Cardiac fibroblast (primary cell): Measurements from ENCODE around the gene RGS18.
"Not testable (repeated sequence)": the region's sequence is repeated elsewhere in the genome, so short reads cannot be mapped to it uniquely, and the experiment has no call there.

Experiments
- DNase-seq, 2 donors: peaks; one replicate each; pipeline versions ENCODE4 v3.0.0 to v3.0.0-alpha.2; 2010; ENCODE audit warnings: low read depth in 2 of 2
- H3K4me3 ChIP-seq, 2 donors: replicated peaks in 1 of 2; 1 replicate in 1 of 2; 2 replicates in 1 of 2; pipeline ENCODE4 v1.5.1; 2011; ENCODE audit warnings: low read depth in 2 of 2, low read length in 2 of 2, mild to moderate bottlenecking in 2 of 2, moderate library complexity in 1 of 2
- TF ChIP-seq, protein P1 (sequence below): IDR thresholded peaks from one replicate; pipeline ENCODE4 v1.5.1; 2011; ENCODE audit warnings: low read depth, mild to moderate bottlenecking, low read length, inconsistent platforms

RGS18 gene

DNA sequence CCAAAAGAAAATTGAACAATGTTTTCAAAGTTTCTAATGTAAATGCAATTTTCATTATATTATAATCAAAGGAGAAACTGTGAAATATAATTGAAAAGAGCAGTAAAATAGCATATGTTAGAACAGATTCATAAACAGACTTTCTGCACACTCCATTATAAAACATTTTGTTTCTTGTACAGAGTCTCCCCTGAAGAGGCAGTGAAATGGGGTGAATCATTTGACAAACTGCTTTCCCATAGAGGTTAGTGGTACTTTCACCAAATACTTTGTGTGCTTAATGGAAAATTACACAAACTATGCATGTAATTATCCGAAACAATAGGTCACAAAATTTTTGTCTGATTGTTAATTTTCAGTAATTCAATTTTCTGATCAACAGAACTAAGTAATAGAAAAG, 1.9 kb downstream of the RGS18 start:
- DNase-seq, result peak in 1 of 2 donors; percentile 5
- TF ChIP-seq, protein P1, sequence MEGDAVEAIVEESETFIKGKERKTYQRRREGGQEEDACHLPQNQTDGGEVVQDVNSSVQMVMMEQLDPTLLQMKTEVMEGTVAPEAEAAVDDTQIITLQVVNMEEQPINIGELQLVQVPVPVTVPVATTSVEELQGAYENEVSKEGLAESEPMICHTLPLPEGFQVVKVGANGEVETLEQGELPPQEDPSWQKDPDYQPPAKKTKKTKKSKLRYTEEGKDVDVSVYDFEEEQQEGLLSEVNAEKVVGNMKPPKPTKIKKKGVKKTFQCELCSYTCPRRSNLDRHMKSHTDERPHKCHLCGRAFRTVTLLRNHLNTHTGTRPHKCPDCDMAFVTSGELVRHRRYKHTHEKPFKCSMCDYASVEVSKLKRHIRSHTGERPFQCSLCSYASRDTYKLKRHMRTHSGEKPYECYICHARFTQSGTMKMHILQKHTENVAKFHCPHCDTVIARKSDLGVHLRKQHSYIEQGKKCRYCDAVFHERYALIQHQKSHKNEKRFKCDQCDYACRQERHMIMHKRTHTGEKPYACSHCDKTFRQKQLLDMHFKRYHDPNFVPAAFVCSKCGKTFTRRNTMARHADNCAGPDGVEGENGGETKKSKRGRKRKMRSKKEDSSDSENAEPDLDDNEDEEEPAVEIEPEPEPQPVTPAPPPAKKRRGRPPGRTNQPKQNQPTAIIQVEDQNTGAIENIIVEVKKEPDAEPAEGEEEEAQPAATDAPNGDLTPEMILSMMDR, result no peak
- no peak overlapping the region for H3K4me3 ChIP-seq

DNA sequence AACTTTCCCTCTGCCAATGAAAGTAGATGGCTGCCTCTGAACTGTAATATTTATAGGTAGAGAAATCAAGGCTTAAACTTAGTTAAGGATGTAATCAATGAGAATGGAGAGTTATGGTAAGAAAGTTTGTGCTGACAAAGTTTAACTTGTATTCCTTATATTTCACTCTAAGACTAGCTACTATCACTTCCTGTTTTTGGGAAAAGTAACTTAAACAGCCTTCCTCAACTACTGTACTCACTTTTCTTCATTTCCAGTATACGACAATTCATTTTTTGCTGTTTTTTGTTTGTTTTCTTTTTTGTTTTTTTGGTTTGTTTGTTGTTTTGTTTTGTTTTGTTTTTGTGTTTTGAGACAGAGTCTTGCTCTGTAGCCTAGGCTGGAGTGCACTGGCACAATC, 3.7 kb downstream of the RGS18 start:
- no peak overlapping the region for H3K4me3 ChIP-seq
- no peak for DNase-seq
- TF ChIP-seq, protein P1, result no peak

DNA sequence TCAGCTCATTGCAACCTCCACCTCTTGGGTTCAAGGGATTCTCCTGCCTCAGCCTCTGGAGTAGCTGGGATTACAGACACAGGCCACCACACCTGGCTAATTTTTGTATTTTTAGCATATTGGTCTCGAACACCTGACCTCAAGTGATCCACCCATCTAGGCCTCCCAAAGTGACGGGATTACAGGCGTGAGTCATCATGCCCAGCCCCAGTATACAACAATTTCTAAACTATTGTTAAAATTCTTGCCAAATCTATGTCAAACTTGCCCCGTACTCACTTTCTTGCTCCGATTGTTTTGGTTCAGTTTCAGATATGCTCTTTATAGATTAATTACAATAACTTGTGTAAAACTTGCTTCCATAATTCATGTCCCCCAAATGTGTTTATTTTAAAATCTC, 4.1 kb downstream of the RGS18 start:
- no peak for DNase-seq
- TF ChIP-seq, protein P1, result no peak
- H3K4me3 ChIP-seq, result no peak overlapping the region

DNA sequence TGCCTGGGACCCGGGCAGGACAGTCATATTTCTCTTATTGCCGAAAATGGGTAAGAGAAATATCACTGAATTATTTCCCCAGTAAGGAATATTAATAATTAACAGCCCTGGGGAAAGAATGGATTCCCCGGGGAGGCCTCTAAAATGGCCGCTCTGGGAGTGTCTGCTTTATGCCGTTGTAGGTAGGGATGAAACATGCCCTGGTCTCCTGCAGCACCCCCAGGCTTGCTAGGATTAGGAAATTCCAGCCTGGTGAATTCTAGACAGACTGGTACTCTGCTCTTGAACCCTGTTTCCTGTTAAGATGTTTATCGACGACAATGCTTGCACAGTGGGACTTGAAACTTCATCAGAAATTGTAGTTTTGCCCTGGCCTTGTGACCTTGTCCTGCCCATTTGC, 6.7 kb downstream of the RGS18 start:
- not testable (repeated sequence) for DNase-seq, H3K4me3 ChIP-seq

DNA sequence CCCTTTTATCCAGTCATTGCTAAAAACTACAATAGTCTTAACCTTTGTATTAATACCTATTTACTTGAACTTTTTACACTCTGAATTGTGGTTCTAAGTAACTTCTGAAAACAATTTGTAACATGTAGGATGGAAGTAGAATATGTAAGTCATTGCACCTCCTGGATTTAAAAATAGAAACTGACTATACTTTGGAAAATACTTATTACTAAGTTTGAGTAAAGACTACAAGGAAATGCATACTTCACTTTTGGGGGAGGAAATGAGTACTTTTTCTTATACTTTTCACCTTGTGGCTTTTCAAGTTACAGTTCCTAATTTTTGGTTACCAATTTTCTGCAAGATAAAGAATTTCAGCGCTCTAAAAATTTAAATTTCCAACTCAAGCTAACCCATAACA, 8.7 kb downstream of the RGS18 start:
- DNase-seq, result no peak
- TF ChIP-seq, protein P1, result no peak
- H3K4me3 ChIP-seq, result no peak overlapping the region

DNA sequence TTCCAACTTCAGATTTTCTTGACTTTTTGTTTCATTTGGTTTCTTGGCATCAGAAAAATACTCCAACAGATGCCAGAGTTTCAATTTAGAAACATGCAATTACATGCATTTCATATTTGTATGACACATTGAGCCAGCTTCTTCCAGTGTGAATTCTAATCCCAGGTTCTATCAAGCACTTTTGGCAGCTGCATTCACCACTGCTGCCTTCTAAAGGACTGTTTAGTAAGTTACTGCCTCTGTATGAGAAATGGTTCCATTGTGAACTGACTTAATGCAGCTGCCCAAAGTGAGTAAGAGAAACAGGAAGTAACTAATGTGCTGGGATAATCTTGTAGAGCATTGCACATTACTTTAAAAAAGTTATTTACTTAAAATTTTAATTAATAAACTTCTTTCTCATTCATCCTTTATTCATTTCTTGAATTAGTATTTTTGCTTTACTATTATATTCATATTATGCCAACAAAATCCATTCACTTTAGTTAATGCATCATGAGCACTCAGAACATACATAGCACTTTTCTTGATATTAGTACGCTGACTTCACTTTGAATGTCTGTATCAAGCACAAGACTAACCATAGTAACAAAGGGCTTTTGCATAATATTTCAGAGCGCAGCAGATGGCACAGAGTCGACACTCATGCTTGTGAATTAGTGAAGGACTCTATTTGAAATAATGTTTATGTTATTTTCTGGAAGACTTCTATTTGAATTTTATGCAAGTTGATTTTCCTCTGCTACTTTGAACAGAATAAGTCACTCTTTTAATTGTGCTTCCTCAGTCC, 9.8 kb downstream of the RGS18 start:
- H3K4me3 ChIP-seq, result no peak overlapping the region
- DNase-seq, result peak; percentile 36 to 53

DNA sequence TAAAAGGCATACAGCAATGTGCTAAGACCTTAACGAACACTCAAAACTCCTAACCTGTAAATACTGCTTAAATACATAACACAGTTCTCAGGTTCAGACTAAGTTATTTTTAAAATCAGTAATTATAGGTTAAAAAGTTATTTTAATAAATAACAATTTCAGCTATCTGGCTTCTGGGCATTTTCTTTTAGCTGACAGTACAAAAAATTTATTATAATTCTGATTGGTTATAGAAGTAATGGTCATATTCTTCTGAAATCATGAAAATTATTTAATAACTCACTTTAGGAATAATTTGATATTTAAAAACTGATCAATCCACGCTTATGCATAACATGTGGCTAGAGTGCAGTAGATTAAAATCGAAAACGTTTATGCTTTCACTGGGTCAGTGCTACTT, 10.7 kb downstream of the RGS18 start:
- H3K4me3 ChIP-seq, result no peak overlapping the region
- no peak for DNase-seq
- TF ChIP-seq, protein P1, result no peak

More for the DNA sequence above, 9.8 kb downstream of the RGS18 start:
- TF ChIP-seq, protein P1, result no peak
